ENCODE measurements around the gene LDLRAD3.

The LDLRAD3 gene

DNA sequence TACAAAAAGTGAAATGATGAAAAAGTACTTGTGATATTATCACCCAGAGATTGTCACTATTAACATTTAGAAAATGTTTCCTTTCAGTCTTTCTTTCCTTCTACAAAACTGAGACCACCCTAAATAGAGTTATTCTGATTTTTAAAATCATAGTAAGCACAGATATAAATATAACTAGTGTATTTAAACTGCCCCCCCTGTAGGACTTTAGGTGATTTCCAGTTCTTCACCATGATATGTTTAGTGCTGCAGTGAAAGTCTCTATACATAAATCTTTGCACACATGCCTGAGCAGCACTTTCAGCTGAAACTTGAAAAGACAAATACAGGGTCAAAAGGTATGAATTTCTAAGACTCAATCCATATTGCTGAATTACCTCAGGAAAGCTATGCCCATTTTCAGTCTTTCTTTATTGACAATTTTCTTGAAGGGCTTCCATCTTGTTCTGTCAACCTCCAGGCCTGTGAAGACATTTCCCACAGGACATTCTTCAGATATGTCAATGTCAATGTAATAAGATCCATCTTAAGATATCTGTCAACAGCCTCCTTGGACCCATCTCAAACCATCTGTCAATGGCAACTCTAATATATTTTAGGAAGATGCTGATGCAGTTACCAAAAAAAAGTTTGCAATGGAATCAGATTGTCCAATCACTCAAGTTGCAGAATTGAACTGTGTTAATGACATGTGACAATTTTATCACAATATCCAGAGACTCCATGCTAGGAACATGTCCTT is 30.8 kb upstream of the LDLRAD3 start:
- H3K27me3 ChIP-seq (ENCODE audit: control insufficient read depth, insufficient read depth, low read length): no peaks in the 10 kb centered on the region
- no peak overlapping the region for H3K27ac ChIP-seq (ENCODE audit: low read depth, low read length)

GRCh38 chr11:35914816-35915215 is 29.0 kb upstream of the LDLRAD3 start:
- Histone ChIP-seq H3K4me1 (ENCODE audit: control insufficient read depth, insufficient read depth, low read length) (no peaks in the 10 kb centered on the region), H3K27me3 (ENCODE audit: control insufficient read depth, insufficient read depth, low read length) (no peaks in the 10 kb centered on the region), H3K4me3 (ENCODE audit: low read length) (no peak overlapping the region), H3K36me3 (ENCODE audit: control insufficient read depth, insufficient read depth, low read length) (no peaks in the 10 kb centered on the region), H3K27ac (ENCODE audit: low read depth, low read length) (no peak overlapping the region), H3K9ac (ENCODE audit: low read length) (no peak overlapping the region)

More for the DNA sequence above, 30.8 kb upstream of the LDLRAD3 start:
- Histone ChIP-seq H3K4me3 (ENCODE audit: low read length) (no peak overlapping the region), H3K4me1 (ENCODE audit: control insufficient read depth, insufficient read depth, low read length) (no peaks in the 10 kb centered on the region), H3K9ac (ENCODE audit: low read length) (no peak overlapping the region), H3K36me3 (ENCODE audit: control insufficient read depth, insufficient read depth, low read length) (no peaks in the 10 kb centered on the region)

GRCh38 chr11:35916270-35916669 is 27.6 kb upstream of the LDLRAD3 start:
- H3K9ac ChIP-seq (ENCODE audit: low read length): no peak overlapping the region
- no peaks in the 10 kb centered on the region for H3K4me1 ChIP-seq (ENCODE audit: control insufficient read depth, insufficient read depth, low read length)
- no peaks in the 10 kb centered on the region for H3K27me3 ChIP-seq (ENCODE audit: control insufficient read depth, insufficient read depth, low read length)
- no peak overlapping the region for H3K27ac ChIP-seq (ENCODE audit: low read depth, low read length)
- no peak overlapping the region for H3K4me3 ChIP-seq (ENCODE audit: low read length)
- H3K36me3 ChIP-seq (ENCODE audit: control insufficient read depth, insufficient read depth, low read length): no peaks in the 10 kb centered on the region

GRCh38 chr11:35917676-35918075 is 26.2 kb upstream of the LDLRAD3 start:
- no peak overlapping the region for H3K27ac ChIP-seq (ENCODE audit: low read depth, low read length)
- no peak overlapping the region for H3K4me3 ChIP-seq (ENCODE audit: low read length)
- no peaks in the 10 kb centered on the region for H3K27me3 ChIP-seq (ENCODE audit: control insufficient read depth, insufficient read depth, low read length)
- no peak overlapping the region for H3K9ac ChIP-seq (ENCODE audit: low read length)
- no peaks in the 10 kb centered on the region for H3K4me1 ChIP-seq (ENCODE audit: control insufficient read depth, insufficient read depth, low read length)
- no peaks in the 10 kb centered on the region for H3K36me3 ChIP-seq (ENCODE audit: control insufficient read depth, insufficient read depth, low read length)

GRCh38 chr11:35918716-35919115 is 25.1 kb upstream of the LDLRAD3 start:
- no peak overlapping the region for H3K4me3 ChIP-seq (ENCODE audit: low read length)
- H3K27ac ChIP-seq (ENCODE audit: low read depth, low read length): no peak overlapping the region
- no peaks in the 10 kb centered on the region for H3K4me1 ChIP-seq (ENCODE audit: control insufficient read depth, insufficient read depth, low read length)
- no peaks in the 10 kb centered on the region for H3K27me3 ChIP-seq (ENCODE audit: control insufficient read depth, insufficient read depth, low read length)
- no peak overlapping the region for H3K9ac ChIP-seq (ENCODE audit: low read length)
- no peaks in the 10 kb centered on the region for H3K36me3 ChIP-seq (ENCODE audit: control insufficient read depth, insufficient read depth, low read length)

GRCh38 chr11:35919244-35919643 is 24.6 kb upstream of the LDLRAD3 start:
- Histone ChIP-seq H3K27ac (ENCODE audit: low read depth, low read length) (no peak overlapping the region), H3K4me1 (ENCODE audit: control insufficient read depth, insufficient read depth, low read length) (no peaks in the 10 kb centered on the region), H3K4me3 (ENCODE audit: low read length) (no peak overlapping the region), H3K36me3 (ENCODE audit: control insufficient read depth, insufficient read depth, low read length) (no peaks in the 10 kb centered on the region), H3K9ac (ENCODE audit: low read length) (no peak overlapping the region), H3K27me3 (ENCODE audit: control insufficient read depth, insufficient read depth, low read length) (no peaks in the 10 kb centered on the region)

- Histone ChIP-seq H3K4me3 (ENCODE audit: low read length) (no peak overlapping the region), H3K27ac (ENCODE audit: low read depth, low read length) (no peak overlapping the region), H3K9ac (ENCODE audit: low read length) (no peak overlapping the region), H3K27me3 (ENCODE audit: control insufficient read depth, insufficient read depth, low read length) (no peaks in the 10 kb centered on the region), H3K4me1 (ENCODE audit: control insufficient read depth, insufficient read depth, low read length) (no peaks in the 10 kb centered on the region), H3K36me3 (ENCODE audit: control insufficient read depth, insufficient read depth, low read length) (no peaks in the 10 kb centered on the region)
Observed at GRCh38 chr11:35923452-35923851, 20.4 kb upstream of the LDLRAD3 start.

DNA sequence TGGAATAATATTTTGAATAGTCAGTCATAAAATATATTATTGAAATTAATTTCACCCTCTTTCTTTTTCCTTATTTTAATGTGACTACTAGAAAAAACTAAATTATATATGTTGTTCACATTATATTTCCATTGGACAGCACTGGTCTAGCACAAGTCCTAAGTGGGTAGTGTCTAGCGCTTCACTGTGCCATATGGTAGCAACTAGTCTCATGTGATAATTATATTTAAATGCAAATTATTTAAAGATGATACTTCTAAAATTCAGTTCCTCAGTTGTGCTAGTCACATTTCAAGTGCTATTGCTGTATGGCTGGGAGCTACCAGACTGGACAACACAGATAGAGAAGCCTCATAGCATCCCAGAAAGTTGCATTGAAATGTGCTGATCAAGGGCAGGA is 19.1 kb upstream of the LDLRAD3 start:
- Histone ChIP-seq H3K4me1 (ENCODE audit: control insufficient read depth, insufficient read depth, low read length) (no peaks in the 10 kb centered on the region), H3K9ac (ENCODE audit: low read length) (no peak overlapping the region), H3K36me3 (ENCODE audit: control insufficient read depth, insufficient read depth, low read length) (no peaks in the 10 kb centered on the region), H3K27ac (ENCODE audit: low read depth, low read length) (no peak overlapping the region), H3K4me3 (ENCODE audit: low read length) (no peak overlapping the region), H3K27me3 (ENCODE audit: control insufficient read depth, insufficient read depth, low read length) (no peaks in the 10 kb centered on the region)

DNA sequence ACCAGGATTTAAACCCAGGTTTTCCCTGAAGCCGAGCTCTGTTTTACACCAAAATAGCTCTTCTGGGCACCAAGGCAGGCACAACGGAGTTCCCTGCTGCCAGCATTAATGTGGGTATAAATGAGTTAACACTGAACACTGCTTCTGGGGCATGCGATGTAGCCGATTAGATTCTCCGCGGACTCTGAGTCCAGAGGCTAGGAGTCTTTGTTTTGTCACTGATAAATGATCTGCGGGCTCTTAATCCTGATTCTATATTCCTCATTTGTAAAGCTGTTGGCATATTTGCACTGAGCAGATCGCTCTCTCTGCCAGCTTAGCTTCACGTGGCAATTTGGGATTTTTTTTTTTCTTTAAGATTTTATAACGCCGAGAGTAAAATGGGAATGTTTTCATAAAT is 16.8 kb upstream of the LDLRAD3 start:
- no peaks in the 10 kb centered on the region for H3K4me1 ChIP-seq (ENCODE audit: control insufficient read depth, insufficient read depth, low read length)
- H3K9ac ChIP-seq (ENCODE audit: low read length): no peak overlapping the region
- no peaks in the 10 kb centered on the region for H3K27me3 ChIP-seq (ENCODE audit: control insufficient read depth, insufficient read depth, low read length)
- no peaks in the 10 kb centered on the region for H3K36me3 ChIP-seq (ENCODE audit: control insufficient read depth, insufficient read depth, low read length)
- H3K4me3 ChIP-seq (ENCODE audit: low read length): no peak overlapping the region
- H3K27ac ChIP-seq (ENCODE audit: low read depth, low read length): no peak overlapping the region

DNA sequence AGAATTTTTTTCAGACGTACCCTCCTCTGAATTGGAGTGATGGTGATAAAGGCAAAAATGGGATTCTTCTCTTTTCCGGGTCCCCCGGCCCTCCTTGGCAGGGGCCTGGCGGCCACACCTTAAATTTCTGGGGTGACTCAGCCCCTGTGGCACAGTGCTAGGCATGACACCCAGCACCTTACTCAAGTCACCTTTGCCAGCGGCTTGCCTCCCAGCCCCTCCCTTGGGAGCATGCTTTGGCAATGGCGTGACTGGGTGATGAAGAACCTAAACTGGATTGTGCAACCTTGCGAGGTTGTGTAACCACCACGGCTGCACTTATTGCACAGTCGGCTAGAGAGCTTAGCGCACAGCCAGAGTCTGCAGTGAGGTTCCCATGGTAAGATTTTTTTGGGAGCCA is 16.2 kb upstream of the LDLRAD3 start:
- Histone ChIP-seq H3K4me1 (ENCODE audit: control insufficient read depth, insufficient read depth, low read length) (no peaks in the 10 kb centered on the region), H3K27me3 (ENCODE audit: control insufficient read depth, insufficient read depth, low read length) (no peaks in the 10 kb centered on the region), H3K36me3 (ENCODE audit: control insufficient read depth, insufficient read depth, low read length) (no peaks in the 10 kb centered on the region), H3K4me3 (ENCODE audit: low read length) (no peak overlapping the region), H3K9ac (ENCODE audit: low read length) (no peak overlapping the region), H3K27ac (ENCODE audit: low read depth, low read length) (no peak overlapping the region)

DNA sequence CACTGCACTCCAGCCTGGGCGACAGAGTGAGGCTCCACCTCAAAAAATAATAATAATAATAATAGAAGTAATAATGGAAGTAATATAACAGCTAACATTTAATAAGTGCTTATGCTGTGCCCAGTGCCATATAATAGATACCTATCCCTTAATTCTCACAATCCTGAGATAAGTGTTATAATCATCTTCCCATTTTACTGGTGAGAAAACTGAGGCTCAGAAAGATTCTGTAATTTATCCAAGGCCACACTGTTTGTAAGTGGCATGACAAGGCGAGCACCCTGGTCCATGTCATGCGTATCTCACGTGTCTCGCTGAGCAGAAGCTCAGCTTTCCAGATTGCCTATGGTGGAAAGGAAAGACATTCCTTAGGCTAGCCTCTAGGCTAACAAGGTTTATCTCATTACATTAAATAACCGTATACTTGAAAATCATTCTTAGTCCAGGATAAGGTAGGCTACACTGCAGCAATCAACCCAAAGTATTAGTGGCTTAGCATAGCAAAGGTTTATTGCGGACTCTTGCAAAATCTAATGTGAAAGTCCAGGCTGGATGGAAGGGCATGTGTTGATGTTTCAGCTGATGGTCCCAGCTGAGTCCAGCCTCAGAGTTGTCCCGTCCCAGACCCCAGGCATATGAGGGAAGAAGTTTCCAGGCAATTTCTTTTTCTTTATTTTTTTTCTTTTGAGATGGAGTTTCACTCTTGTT is 15.0 kb upstream of the LDLRAD3 start:
- Histone ChIP-seq H3K36me3 (ENCODE audit: control insufficient read depth, insufficient read depth, low read length) (no peaks in the 10 kb centered on the region), H3K9ac (ENCODE audit: low read length) (no peak overlapping the region), H3K4me1 (ENCODE audit: control insufficient read depth, insufficient read depth, low read length) (no peaks in the 10 kb centered on the region), H3K4me3 (ENCODE audit: low read length) (no peak overlapping the region), H3K27ac (ENCODE audit: low read depth, low read length) (no peak overlapping the region), H3K27me3 (ENCODE audit: control insufficient read depth, insufficient read depth, low read length) (no peaks in the 10 kb centered on the region)

GRCh38 chr11:35930466-35930865 is 13.4 kb upstream of the LDLRAD3 start:
- Histone ChIP-seq H3K9ac (ENCODE audit: low read length) (no peak overlapping the region), H3K4me3 (ENCODE audit: low read length) (no peak overlapping the region), H3K27ac (ENCODE audit: low read depth, low read length) (no peak overlapping the region), H3K27me3 (ENCODE audit: control insufficient read depth, insufficient read depth, low read length) (no peaks in the 10 kb centered on the region), H3K36me3 (ENCODE audit: control insufficient read depth, insufficient read depth, low read length) (no peaks in the 10 kb centered on the region), H3K4me1 (ENCODE audit: control insufficient read depth, insufficient read depth, low read length) (no peaks in the 10 kb centered on the region)

GRCh38 chr11:35932121-35932520 is 11.7 kb upstream of the LDLRAD3 start:
- Histone ChIP-seq H3K27ac (ENCODE audit: low read depth, low read length) (no peak overlapping the region), H3K27me3 (ENCODE audit: control insufficient read depth, insufficient read depth, low read length) (no peaks in the 10 kb centered on the region), H3K9ac (ENCODE audit: low read length) (no peak overlapping the region), H3K4me1 (ENCODE audit: control insufficient read depth, insufficient read depth, low read length) (no peaks in the 10 kb centered on the region), H3K36me3 (ENCODE audit: control insufficient read depth, insufficient read depth, low read length) (no peaks in the 10 kb centered on the region), H3K4me3 (ENCODE audit: low read length) (no peak overlapping the region)

Measured in rectal smooth muscle tissue (tissue), 1 donor.